HG03175 (cell line): ENCODE data around the gene SUFU.
A peak's percentile ranks its signal among the peaks of the same experiment; 100 is the strongest.

Source experiments
- ATAC-seq: cut with Tn5 transposase; IDR thresholded peaks from one replicate; pipeline ENCODE4 v1.9.1; 2021; ENCODE audit warnings: mild to moderate bottlenecking, moderate library complexity; ENCODE audit not compliant: unreplicated experiment

Gene SUFU

DNA sequence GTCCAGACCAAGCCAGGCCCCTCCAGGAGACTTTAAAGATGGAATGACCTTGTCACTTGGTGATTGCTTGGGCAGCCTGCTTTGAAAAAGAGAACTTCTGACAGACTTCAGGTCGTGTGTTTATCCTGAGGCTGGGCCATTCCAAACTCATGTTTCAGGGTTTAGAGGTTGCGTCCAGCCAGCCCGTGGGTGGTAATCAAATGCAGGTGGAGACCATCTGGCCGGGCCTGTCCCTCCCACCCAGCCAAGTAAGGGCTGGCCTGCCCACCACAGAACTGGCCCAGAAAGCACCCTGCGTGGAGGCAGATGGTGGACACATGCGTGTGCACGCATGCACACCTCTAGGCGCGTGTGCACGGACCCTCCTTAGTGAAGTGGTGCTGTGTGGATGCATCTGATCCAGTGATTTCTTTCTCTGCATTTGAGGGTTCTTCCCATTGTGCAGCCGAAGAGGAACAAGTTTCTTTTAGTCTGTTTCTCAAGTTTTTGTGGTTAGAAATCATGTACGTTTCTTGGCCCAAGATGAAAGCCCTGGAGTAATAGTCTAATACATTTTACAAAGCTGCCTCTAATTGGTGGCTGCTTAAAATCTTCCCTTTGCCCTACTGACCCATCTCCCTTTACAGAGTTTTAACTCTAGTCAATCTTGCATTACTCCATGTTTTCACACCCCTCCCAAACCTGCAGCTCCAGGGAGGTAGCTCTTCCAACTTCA, 43.0 kb downstream of the SUFU start:
- no peak for ATAC-seq

DNA sequence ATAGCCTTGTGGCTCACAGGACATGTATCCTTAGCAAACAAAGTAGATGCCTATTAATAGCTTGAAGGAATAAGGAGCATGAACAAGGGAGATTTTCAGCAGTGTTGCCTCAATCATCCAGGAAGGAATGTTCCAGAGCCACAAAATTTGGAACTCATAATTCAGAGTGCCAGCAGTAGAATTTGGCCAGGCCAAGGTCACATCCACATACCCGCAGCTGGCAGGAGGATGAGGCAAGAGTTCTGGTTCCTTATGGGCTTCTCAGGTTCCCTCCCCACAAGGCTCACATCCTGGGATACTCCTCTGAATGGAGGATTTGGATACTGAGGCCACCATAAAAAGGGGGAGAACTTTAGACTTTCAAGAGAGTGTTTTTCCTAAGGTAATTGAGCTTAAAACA, 45.8 kb downstream of the SUFU start:
- no peak for ATAC-seq

DNA sequence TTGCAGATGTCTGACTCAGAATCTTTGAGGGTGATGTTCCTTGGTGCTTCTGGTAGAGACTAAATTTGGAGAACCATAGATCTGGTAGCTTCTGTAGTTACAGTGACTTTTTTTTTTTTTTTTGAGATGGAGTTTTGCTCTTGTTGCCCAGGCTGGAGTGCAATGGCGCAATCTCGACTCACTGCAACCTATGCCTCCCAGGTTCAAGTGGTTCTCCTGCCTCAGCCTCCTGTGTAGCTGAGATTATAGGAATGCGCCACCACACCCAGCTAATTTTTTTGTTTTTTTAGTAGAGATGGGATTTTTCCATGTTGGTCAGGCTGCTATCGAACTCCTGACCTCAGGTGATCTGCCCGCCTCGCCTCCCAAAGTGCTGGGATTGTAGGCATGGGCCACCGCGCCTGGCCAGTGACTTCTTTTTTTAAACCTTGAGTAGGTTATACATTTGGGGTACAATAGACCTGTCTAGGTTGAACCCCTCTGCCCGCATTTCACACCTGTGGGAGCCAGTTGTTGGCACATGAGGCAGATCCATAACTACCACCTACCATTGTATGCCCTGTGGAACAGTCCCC, 47.0 kb downstream of the SUFU start:
- ATAC-seq, result no peak

DNA sequence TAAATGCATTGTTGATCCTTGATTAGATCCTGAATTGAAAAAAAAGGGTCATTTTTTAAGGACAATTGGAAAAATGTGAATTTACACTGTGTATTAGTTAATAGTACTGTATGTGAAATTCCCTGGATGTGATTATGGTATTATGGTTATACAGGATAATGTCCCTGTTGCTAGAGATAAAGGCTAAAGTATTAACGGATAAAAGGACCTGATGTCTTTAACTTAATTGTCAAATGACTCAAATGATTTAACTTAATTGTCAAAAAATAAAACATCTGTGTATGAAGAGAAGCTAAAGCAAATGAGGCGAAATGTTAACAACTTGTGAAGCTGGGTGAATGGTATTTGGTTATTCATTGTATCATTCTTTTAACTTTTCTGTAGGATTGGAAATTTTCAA, 48.8 kb downstream of the SUFU start:
- ATAC-seq, result no peak

DNA sequence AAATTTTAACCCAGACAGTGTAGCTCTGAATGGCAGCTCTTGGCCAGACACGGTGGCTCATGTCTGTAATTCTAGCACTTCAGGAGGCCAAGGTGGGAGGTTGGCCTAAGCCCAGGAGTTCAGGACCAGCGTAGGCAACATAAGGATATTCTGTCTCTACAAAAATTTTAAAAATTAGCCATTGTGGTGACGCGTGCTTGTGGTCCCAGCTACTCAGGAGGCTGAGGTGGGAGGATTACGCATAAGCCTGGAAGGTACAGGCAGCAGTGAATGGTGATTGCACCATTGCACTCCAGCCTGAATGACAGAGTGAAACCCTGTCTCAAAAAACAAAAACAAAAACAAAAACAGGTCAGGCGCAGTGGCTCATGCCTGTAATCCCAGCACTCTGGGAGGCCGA, 50.0 kb downstream of the SUFU start:
- ATAC-seq, result no peak

DNA sequence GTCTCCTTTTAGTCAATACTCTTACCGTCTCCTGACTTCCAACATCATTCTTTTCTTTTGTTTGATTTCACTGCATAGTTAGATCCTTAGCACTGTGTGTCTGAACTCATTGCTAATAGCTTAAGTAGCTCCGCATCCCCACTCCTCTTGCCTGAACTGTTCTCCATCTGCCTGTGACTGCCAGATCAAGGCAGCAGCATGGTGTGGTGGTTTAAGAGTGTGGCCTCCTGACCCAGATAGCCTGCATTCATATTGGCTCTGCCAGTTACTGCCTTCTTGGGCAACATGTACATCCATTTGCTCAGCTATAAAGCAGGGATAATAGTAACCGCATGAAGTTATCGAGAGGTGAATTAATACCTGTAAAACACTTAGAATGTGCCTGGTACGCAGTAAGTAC, 50.8 kb downstream of the SUFU start:
- no peak for ATAC-seq

DNA sequence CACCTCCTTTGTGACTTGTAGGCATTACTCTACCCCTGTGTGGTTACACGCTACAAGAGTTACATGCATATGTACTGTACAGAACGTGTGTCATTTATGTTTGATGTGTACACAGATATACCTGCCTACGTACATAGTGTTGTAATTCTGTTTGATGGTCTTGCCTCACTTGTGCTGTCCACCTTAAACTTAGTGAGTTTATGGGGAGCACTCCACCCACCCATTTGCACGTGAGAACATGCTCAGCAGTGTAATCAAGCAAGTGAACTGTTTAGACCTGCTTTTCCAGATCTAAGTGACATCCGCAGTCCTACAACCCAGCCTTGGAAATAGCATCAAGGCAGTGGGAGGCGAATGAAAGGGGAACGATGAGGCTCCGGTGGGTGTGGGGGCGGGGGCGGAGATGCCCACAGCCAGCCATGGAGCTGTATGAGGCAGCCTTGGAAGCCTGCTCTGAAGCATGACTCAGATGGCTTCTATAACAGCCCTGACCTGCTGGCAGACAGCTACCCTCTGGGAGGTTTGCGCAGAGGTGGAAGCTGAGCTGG, 52.1 kb downstream of the SUFU start:
- ATAC-seq, result no peak

DNA sequence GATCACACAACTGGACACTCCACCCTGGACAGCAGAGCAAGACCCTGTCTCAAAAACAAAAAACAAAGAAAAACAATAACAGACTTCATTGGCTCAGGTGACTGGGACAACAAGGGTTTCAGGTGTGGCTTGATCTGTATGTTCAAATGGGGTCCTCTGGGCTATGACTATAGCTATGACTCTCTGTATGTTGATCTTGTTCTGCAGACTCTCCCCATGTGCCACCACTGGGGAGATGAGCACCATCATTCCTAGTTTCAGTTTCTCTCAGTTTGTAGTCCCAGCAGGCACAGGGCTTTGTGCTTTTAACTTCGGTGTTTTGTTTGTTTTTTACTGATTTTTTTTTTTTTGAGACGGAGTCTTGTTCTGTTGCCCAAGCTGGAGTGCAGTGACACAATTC, 53.8 kb downstream of the SUFU start:
- ATAC-seq, result no peak

DNA sequence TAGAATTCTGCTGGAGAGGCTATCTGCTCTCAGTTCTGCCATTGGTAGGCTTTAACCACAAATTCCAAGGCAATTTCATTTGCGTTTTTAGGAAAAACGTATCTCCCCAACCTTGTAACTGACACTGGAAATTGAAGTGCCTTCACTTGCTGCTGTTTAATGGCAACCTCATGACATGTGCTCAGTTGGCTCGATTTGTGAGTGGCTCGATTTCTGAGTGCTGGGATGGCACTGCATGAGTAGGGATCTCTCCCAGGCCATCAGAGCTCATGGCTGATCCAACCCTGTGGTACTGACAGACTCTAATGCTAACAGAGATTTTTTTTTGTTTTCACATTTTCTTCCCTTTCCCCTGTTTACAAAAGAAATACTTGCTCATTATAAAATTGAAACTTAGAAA, 56.0 kb downstream of the SUFU start:
- no peak for ATAC-seq

DNA sequence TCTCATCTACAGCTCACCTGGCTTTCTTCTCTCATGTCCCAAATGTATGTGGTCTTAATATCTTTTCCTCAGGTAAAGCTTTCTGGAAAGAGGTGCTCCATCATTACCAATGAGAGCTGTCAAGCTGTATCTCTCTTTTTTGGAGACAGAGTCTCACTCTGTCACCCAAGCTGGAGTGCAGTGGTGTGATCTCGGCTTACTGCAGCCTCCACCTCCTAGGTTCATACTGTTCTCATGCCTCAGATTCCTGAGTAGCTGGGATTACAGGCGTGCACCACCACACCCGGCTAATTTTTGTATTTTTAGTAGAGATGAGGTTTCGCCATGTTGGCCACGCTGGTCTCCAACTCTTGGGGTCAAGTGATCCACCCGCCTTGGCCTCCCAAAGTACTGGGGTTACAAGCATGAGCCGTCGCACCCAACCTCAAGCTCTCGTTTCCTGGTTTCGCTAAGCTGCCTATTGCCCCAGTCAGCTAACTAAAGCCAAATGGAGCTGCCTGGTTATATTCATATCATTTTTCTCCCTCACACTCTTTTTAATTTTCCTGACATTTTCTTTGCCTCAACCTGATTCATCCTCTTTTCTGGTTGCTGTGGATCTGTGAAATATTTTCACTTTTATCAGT, 60.5 kb downstream of the SUFU start:
- ATAC-seq, result no peak

DNA sequence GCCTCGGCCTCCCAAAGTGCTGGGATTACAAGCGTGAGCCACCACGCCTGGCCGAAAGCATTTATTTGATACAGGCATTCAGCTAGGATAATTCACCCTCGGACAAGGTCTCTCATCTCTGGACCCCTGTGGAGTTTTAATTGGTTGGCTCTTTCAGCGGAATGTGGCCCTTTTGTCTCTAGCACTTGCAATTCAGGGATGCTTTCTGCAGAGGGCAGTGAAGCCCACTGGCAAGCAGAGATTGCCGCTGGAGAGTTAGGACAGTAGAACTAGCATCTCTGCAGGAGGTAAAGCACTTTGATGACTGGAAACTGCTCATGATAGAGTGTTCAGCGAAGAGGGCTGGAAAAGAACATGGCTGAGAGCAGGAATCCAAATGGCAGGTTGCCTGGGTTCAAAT, 62.0 kb downstream of the SUFU start:
- ATAC-seq, result no peak

DNA sequence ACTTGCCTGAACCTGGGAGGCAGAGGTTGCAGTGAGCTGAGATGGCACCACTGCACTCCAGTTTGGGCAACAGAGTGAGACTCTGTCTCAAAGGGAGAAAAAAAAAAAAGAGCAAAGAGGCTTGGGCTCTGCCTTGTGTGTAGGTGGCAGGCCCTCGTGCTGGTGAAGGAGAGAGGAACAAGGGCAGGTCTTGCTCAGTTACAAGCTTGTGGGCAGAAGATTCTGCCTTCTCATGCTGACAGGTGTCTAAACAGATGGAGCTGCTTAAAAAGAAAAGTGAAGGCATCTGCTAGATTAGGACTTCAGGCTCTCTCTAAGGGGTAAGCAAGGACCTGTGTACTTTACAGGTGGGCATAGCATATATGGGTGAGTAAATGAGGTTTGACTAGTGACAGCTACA, 75.0 kb downstream of the SUFU start:
- no peak for ATAC-seq

DNA sequence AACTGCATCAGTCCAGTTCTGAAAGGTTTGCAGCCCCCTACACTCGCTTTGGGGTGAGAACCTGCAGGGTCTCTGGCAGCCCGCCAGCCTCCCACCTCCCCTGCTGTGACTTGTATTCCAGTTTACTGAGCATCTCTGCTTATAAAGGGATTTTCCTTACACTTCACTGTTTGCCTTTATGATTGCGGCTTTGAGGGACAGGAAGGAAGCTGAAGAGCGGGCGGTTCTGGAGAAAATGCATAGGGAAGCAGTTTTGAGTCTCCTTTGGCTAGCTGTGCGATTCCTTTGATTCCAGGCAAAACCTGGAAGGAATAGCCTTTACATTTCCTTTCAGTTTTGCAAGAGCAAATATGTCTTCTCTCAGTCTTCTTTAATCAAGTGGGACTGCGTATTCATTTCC, 75.6 kb downstream of the SUFU start:
- ATAC-seq, result no peak

DNA sequence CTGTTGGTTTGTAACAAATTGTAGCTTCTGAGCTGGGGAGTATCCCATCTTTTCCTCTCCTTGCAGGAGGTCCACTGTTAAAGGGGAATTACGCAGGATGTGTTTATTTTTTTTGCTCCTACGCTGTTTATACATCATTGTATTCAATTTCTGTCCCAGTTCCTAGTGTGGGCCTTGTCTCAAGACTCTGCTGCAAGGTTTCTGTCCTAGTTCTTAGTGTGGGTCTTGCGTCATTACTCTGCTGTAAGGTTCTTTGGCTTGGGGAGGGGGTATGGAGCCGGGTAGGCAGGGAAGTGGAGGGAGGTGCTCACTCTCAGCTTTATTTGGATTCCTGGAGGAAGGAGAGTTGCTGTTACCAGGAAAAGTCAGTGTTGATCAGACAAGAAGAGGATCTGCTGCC, 76.5 kb downstream of the SUFU start:
- ATAC-seq, result no peak

DNA sequence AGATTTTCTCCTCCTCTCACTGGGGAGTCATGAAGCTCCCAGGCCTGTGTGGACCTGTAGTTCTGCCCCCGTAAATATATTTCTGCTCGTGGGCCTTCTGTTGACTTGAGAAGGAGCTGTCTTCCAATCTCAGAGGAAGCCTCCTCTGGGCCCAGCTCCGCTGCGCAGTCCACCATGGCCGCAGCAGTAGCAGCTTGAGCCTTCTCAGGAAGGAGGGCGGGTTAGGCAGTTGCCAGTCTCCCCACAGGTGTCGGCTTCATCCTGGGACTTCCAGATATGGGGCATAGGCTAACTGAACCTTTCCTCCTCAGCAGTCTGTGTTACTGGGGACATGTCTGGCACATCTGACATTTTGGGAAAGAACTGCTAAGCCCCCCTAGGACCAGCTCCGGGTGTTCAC, 77.6 kb downstream of the SUFU start:
- no peak for ATAC-seq

DNA sequence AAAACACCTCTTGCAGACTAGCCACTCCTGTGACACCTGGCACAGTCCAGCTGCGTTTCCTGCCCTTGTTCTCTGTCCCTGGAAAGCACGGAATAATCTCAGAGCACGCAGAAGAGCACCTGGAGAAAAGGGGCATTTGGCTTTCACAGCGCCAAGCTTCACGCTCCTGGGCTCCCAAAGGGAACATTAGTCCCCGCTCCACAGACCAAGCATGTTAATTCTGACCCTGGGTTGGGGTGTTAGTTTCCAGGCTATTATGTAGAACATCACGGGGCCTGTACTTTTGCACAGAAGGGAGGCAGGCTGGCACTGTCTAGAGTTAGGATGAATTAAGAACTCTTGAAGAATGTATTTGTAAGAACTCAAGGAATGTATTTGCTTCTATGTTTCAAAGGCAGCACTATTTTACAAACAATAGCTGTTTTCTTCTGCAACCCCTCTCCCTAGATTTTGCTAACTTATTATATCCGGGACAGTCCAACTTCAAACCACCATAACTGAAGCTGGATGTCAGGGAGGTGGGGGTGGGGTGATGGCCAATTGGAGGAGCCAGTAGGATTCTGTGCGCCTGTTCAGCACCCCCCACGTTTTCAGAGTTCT, 78.3 kb downstream of the SUFU start:
- ATAC-seq, result no peak

DNA sequence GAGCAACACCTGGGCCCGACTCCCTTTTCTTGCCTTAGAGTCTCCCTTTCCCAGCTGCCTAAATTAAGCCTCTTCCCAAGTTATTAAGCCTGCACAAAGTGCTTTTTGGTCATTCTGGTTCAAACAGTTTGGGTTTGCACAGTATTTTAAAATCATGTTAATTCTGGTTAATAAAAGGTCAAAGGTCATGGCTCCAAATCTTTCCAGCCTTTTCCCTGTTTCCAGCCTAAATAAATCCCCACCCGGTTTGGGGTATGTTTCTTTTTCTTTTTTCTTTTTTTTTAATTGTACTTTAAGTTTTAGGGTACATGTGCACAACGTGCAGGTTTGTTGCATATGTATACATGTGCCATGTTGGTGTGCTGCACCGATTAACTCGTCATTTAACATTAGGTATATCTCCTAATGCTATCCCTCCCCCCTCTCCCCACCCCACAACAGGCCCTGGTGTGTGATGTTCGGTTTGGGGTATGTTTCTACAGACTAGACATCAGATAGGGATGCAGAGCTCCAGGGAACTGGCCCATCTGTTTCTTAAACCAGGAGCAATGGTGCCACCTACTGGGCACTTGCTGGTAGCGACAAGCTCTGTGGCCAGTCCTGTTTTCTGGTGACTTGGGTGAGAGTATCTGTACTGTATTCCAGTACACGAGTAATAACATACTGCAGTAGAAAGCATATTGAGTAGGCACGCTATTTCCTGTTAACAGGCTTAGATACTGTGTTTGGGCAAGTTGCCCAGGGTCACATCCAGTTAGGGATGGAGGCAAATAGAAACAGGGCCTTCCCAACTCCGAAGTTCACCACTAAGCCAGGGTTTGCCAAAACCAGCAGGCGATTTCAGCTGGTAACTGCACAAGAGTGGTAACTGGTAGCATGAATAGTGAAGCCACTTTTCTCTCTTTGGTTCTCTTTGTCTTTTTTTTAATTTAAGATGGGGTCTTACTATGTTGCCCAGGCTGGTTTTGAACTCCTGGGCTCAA, 80.0 kb downstream of the SUFU start:
- peak; percentile 63 for ATAC-seq

DNA sequence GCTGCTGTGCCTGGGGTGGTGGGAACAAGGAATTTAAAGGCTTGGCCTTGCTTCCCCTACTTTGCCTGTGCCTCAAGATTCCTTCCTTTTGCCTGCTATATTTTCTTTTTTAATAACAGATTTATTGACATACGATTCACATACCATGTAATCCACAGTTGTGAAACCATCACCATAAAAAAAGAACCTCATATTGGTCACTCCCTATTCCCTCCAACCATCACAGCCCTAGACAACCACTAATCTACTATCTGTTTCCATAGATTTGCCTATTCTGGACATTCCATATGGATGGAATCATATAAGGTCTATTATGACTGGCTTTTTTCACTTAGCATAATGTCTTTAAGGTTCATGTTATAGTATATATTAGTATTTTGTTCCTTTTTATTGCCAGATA, 81.3 kb downstream of the SUFU start:
- no peak for ATAC-seq

DNA sequence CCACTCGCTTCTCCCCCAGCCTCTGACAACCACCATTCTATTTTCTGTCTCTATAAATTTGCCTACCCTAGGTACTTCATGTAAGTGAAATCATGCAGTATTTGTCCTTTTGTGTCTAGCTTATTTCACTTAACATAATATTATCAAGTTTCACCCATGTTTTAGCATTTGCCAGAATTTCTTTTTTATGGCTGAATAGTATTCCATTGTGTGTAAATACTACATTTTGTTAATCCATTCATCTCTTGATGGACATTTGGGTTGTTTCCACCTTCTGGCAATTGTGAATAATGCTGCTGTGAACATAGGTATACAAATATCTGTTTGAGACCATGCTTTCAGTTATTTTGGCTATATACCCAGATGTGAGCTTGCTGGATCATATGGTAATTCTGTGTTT, 83.1 kb downstream of the SUFU start:
- ATAC-seq, result no peak

DNA sequence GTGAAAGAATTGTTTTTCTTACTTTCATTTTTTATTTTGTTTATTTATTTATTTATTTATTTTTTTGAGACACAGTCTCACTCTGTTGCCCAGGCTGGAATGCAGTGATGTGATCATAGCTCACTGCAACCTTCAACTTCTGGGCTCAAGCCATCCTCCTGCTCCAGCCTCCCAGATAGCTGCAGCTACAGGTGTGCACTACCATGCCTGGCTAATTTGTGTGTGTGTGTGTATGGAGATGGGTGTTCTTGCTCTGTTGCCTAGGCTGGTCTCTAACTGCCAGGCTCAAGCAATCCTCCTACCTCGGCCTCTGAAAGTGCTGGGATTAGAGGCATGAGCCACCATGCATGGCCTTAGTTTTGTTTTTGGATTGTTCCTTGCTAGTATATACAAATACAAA, 85.1 kb downstream of the SUFU start:
- no peak for ATAC-seq
